GM19193 (cell line): Measurements from ENCODE around the gene CACNG4.

Source experiments
- POLR2A ChIP-seq: IDR thresholded peaks from 4 replicates; pipeline ENCODE4 v1.6.1; 2011; ENCODE audit not compliant: insufficient read depth, insufficient read length; ENCODE audit errors: extremely low read depth

The CACNG4 gene

DNA sequence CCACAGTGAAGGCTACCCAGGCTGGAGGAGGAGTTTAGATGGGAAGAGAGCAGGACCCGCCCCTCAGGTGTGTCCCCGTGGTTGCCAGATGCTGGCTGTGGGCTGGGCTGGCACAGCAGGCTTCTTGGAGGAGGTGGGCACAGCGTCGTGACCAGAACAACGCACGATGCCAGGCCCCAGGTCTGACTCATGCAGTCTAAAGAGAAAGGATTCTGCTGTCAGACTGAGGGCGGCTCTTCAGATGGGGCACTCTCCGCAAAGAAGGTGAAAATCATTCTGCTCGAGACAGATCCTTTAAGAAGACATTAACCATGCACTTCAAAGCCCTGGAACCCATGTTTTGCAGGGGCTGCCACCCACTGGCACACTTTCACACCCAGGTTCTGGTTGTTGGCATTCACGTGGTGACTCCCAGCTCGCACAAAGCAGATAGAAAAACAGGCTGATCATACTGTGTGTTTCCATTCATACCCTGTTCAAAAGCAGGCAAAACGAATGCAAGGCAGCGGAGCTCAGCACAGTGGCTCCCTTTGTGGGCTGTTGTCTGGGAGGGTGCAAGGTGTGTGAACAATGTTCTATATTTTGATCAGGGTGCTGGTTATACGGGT, 19.0 kb downstream of the CACNG4 start:
- TF ChIP-seq POLR2A = no peak

DNA sequence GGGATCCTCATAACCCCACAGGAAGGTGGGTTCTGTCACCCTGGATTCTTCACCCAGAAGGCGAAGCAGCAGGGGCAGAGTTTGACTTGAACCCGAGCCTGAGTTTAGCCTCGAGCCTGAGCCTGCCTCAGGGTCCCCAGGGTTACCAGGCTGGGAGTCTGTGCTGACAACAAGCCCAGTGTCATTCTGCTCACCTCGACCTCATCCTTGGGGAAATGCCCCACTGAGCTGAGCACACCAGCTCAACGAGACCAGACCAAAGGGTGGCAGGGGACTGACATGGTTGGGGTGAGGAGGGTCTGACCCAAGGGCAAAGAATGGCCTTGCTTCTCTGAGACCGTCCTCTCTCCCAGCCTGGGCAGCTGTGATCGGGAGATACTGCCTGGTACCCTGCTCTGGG, 20.2 kb downstream of the CACNG4 start:
- TF ChIP-seq POLR2A = no peak

DNA sequence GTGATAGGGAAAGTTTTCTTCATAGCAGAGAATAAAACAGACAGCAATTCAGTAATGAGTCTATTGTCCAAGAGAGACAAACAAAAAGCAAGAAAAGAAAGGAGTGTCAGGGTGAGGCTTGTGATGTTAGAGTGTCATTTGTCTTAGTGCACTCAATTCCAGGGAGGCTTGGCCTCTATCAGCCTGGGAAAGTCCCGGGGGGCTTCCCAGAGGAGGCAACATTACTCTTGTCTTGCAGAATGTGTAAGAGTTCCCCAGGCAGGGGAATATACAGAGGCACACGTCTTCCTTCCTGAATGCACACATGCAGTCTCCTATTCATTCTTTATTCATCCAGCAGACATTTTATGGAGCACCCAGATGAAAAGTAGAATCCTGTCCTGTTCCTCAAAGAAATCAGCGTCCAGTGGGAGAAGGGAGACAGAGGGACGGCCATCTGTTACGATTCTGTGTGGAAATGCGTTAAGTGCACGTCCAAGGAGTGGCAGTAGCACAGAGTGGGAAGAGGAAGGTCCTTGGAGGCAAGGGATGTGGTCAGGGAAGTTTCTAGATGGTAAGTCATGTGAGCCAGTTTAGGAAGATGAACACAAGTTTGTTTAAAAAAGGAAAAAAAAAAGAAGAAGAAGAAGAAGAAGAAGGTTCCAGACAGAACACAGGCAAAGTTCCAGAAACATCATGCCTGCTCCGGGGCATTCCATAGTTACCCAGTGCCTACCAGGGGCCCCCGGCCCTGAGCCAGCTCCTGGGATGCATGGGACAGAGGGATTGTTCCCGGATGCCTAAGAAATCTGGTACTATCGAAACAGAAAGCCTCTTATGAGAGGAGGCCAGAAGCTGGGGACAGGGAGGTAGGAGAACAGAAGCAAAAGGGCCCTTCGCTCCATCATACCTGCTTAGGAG, 21.1 kb downstream of the CACNG4 start:
- no peak for TF ChIP-seq POLR2A

DNA sequence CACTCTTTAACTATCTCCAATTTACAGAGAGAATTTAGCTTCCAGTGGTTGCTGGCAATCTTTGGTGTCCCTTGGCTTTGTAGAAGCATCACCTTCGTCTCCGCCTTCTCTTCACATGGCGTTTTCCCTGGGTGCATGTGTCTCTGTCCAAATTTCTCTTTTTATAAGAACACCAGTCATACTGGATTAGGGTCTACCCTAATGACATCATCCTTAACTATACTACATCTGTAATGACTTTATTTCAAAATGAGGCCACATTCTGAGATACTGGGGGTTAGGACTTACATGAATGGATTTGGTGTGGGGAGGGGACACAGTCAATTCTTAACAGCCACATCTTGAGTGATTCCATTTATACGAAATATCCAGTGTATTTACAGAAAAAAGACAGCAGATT, 22.2 kb downstream of the CACNG4 start:
- no peak for TF ChIP-seq POLR2A

DNA sequence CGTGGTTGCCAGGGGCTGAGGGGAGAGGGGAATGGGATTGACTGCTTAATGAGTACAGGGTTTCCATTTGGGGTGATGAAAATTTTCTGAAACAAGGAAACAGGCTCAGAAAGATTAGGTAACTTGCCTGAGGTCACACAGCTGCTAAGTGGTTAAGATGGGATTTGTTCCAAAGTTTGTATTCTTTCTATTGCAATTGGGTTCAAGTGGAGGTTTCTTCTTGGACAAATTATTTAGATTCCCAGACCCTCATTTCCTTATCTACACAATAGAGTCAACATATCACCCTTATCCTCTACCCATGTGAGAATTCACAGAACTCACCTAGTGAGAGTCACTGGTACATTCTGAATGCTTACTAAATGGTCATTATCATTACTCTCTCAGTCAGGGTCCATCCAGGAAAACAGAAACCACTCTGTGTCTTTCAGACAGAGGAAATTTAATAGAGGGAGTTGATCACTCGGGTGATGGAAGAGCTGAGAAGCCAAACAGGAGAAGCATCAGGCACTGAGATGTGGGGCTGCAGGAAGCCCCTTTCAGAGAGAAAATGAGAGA, 22.6 kb downstream of the CACNG4 start:
- TF ChIP-seq POLR2A = no peak

DNA sequence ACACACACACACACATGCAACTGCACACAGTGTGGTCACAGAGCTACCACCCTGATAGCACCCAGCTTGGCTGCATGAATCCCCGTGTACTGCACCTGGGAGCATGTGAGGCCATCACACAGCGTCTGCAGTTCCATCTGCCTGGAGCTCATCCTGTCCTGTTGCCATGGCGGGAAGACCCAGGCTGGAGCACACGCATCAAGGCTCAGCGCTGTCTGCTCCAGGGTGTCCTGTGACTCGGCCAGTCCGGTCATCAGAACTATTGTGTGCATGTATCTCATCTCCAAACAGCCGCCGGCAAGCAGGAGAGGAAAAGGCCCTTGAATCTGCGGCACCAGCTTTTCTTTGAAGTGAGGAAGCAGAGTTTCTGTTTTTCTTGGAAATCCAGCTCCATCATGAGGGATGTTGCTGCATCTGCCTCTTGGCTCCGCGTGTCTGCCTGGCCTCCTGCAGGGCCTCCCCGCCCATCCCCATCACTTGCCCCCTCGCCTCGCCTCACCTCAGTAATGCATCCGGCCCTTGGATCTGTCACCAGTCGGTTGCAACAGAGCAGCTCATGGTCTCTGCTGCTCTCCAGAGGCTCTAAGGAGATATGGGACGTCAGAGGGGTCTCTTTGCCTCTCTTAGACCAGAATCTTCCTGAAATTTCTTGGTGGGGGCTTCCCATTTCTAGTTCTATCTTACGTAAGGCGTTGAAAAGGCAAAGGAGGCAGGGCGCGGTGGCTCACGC, 23.7 kb downstream of the CACNG4 start:
- no peak for TF ChIP-seq POLR2A

DNA sequence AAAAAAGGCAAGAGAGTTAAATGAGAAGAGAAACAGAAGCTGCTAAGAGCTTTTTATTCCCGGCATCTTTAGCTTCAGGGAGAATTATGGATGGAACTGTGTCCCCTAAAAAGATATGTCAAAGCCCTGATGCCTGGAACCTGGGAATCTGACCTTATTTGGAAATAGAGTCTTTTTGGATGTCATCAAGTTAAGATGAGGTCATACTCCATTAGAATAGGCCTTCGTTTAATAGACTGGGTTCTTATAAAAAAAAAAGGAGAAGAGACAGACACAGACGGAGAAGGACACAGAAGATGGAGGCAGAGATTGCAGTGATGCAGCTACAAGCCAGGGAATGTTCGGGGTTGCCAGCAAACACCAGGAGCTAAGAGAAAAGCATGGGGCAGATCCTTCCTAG, 24.6 kb downstream of the CACNG4 start:
- TF ChIP-seq POLR2A = no peak

DNA sequence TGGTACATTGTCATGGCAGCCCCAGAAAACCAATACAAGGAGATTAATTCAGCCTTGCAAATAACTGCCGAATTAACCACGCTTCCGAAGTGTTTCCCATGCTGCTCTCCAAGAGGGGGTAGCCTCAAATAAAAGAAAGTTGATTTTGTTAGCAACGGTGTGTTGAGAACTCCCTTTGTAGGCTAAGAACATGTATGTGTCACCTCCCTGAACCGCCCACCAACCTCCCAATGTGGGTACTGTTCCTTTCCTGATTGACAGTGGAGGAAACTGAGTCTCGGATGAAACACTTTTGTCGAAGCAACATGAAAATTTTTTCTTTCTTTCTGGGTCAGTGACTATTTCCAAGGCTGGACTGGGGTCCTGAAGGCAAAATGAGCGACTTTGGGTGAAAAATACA, 25.1 kb downstream of the CACNG4 start:
- no peak for TF ChIP-seq POLR2A

DNA sequence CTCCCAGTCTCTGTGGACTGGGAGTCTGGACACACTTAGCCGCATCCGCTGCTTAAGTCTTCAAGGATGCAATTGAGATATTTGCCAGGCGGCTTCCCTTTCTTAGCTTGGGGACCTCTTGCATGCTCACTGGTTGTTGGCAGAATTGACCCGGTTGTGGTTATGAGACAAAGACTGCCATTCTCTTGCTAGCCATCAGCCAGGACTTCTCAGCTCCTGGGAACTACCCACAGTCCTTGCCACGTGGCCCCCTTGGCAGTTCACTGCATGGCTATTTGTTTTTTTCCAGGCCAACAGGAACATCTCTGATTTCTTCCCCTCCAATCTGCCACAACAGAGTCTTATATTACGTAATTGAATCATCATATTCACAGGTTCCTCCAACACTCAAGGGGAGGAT, 25.5 kb downstream of the CACNG4 start:
- TF ChIP-seq POLR2A = no peak

DNA sequence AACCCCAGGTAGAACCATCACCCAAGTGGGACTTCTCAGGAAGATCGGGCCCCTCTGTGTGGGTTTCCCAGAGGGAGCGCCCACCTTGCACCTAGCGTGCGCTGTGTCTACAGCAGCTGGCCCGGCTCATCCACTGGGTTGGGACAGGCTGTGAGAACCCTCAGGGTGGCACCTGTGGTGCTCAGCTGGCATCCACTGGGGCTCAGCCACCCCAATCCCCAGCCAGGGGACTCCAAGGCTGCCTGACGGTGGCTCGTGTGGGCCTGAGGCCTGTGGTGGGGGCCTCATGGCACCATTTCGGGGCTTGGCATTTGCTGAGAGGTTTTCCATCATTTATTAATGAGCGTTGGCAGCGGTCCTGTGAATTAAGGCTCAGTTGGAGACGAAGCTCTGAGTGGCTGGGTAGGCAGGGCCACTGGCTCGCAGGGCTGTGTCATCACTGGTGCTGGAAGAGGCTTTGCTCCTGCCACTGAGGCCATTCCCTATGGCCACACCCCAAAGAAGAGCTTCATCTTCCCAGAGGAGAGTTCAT, 28.5 kb downstream of the CACNG4 start:
- TF ChIP-seq POLR2A = no peak

DNA sequence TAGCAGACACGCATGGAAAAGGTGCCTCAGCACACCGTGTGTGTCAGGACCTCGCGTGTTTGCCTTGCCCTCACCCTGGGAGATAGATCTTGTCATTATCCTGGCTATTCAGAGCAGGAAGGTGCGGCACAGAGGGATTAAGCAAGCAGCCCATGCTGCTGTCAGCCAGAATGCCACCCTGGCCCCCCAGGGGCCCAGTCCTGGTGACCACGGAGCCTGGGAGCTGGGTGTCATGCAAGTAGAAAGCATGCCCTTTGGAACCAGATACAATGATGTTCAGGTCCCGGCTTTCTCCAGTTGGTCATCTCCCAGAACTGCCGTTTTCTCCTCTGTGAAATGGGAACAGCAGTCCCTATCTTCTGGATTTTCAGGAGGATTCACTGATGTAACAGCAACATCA, 29.9 kb downstream of the CACNG4 start:
- TF ChIP-seq POLR2A = no peak

DNA sequence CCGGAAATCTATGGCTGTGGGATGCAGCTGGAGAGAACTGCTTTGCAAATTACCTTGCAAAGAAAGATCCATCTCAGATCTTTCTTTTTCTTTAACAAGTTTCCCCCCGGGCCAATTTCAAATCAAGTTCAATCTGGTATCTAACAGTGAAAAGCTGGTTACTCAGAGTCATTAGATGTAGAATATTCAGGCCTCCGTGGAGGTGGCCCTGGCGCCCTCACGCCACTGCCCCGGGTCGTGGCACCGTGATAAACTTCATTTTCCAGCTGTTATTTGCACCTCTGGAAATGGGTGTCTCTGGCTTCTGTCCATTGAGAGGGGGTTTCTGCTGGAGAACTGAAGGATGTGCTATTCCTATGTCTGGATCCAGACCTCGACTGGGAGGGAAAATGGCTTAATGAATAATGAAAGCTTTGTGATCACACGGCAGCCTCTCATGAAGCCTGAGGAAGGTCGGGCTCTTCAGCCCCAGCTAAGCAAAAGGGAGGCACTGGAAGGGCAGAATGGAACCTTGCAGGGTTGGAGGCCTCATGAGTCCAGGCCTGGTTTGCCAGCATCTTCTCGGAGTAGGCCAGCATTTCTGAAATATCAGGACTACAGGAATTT, 30.5 kb downstream of the CACNG4 start:
- no peak for TF ChIP-seq POLR2A

DNA sequence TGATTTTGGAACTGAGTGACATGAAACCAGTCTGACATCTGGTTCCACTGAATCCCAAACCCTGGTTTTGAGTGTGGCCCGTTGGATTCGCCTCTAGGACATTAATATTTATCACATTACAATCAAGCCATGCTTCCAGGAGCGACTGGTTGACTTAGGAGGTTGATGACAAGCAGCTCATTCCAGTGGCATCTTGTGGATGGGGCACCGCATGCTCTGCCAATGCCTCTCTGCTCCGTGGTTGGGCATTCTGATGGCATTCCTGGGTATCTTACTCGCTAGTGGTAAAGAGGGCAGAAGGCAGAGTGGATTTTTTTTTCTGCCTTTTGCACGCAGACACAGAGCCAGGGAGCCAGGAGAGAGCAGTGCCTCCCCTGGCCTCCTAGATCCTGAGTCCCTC, 31.4 kb downstream of the CACNG4 start:
- TF ChIP-seq POLR2A = no peak

DNA sequence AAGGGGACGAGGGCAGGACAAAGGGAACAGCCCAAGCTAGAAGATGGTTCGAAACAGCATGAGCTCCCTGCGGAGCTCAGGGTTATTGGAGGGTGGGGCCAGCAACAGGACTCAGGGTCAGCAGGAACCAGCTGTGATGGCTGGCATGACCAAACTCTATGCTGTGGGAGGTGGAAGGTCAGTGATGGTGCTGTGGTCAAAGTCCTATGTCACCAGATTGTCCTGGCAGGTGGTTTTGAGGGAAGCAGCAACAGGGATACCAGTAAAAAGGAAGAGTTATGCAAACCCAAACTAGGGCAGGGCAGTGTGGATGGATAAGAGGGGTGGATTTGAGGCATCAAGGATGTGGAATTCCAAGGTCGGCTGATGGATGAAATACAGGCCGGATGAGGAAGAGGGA, 32.4 kb downstream of the CACNG4 start:
- TF ChIP-seq POLR2A = no peak

DNA sequence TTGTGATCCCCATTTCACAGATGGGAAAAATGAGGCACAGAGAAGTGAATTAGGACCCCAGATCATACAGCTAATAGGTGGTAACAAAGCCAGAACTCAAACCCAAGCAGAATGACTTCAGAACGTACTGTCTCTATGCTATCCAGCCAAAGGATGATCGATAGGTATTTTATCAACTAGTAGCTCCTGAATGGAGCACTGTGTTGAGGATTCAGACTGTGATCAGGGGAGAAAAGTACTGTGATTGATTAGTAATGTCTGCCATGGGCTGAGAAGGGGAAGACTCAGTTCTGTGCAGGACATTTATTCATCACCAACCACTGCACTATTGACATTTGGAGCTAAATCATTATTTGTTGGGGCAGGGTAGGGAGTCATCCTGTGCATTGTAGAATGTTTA, 38.7 kb downstream of the CACNG4 start:
- no peak for TF ChIP-seq POLR2A
